ENCODE measurements around the gene CDKAL1.

DNA sequence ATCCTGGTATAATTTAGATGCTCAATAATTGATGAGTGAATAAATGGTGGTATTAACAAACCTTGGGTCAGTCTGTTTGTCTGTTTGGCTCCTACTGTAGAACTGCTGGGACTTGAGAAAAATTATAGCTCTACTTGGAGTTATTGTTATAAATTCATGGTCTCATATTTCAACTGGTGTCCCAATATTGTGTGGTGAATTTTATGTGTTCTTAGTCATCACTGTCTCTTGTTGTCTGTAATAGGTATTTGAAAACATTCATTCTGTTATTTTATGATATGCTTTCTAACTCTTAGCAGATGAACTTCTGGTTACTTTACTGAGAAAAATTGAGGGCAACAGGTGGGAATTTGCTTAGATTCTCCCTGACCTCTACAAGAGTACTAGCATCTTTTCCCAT, 221.4 kb downstream of the CDKAL1 start:
- no peak for TF ChIP-seq POLR2AphosphoS5 (IDR thresholded peaks at IDR 0.05; ENCODE audit: low read depth, low read length)
- TF ChIP-seq, protein P1, sequence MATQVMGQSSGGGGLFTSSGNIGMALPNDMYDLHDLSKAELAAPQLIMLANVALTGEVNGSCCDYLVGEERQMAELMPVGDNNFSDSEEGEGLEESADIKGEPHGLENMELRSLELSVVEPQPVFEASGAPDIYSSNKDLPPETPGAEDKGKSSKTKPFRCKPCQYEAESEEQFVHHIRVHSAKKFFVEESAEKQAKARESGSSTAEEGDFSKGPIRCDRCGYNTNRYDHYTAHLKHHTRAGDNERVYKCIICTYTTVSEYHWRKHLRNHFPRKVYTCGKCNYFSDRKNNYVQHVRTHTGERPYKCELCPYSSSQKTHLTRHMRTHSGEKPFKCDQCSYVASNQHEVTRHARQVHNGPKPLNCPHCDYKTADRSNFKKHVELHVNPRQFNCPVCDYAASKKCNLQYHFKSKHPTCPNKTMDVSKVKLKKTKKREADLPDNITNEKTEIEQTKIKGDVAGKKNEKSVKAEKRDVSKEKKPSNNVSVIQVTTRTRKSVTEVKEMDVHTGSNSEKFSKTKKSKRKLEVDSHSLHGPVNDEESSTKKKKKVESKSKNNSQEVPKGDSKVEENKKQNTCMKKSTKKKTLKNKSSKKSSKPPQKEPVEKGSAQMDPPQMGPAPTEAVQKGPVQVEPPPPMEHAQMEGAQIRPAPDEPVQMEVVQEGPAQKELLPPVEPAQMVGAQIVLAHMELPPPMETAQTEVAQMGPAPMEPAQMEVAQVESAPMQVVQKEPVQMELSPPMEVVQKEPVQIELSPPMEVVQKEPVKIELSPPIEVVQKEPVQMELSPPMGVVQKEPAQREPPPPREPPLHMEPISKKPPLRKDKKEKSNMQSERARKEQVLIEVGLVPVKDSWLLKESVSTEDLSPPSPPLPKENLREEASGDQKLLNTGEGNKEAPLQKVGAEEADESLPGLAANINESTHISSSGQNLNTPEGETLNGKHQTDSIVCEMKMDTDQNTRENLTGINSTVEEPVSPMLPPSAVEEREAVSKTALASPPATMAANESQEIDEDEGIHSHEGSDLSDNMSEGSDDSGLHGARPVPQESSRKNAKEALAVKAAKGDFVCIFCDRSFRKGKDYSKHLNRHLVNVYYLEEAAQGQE (IDR thresholded peaks at IDR 0.05; ENCODE audit: insufficient read depth in 1 of 2, low read depth in 2 of 2, low read length in 2 of 2), result no peak
